Nephron (organoid): ENCODE data around the gene EPHB2.

ENCODE experiments used
- H3K27ac Mint-ChIP-seq, 3 experiments: 2 replicates each; pipeline ENCODE4 v1.8.0; 2020; ENCODE audit warnings: mixed read lengths in 3 of 3, mild to moderate bottlenecking in 2 of 3, moderate library complexity in 1 of 3
- H3K27me3 Mint-ChIP-seq: 2 replicates; pipeline ENCODE4 v1.8.0; 2021; ENCODE audit warnings: low read depth, mild to moderate bottlenecking, moderate library complexity, mixed read lengths
- H3K36me3 Mint-ChIP-seq: 2 replicates; pipeline ENCODE4 v1.8.0; 2020; ENCODE audit warnings: low read depth, mixed read lengths
- H3K4me1 Mint-ChIP-seq: 2 replicates; pipeline ENCODE4 v1.8.0; 2020; ENCODE audit warnings: mixed read lengths
- H3K4me3 Mint-ChIP-seq, 3 experiments: 2 replicates each; pipeline ENCODE4 v1.8.0; 2020; ENCODE audit warnings: mild to moderate bottlenecking in 3 of 3, mixed read lengths in 3 of 3, moderate library complexity in 2 of 3
- H3K9me3 Mint-ChIP-seq: 2 replicates; pipeline ENCODE4 v1.8.0; 2020; ENCODE audit warnings: mixed read lengths
- TF ChIP-seq, protein P1 (sequence below), 3 experiments: fragments of 200-600 bp; sonication (generic); IDR thresholded peaks; one replicate each; pipeline ENCODE4 v1.5.0; 2021; ENCODE audit warnings: antibody characterized with exemption in 3 of 3; ENCODE audit not compliant: unreplicated experiment in 3 of 3

Gene EPHB2

DNA sequence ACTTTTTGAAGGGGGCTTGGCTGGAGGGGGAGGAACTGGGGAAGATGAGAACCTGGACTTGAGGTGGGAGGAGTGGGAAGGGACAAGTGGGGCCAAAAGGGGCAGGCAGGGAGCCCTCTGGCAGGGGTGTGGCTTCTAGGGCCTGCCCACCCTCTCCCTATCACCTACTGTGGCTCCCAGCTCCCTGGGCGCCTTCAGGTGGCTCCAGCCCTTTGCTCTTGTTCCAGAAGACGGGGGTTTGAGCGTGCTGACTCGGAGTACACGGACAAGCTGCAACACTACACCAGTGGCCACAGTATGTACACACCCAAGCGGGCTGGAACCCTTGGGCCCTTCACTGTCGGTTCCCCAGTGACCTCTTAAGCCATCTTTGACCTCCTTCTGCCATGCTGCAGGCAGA is 185.5 kb downstream of the EPHB2 start:
- TF ChIP-seq, protein P1, sequence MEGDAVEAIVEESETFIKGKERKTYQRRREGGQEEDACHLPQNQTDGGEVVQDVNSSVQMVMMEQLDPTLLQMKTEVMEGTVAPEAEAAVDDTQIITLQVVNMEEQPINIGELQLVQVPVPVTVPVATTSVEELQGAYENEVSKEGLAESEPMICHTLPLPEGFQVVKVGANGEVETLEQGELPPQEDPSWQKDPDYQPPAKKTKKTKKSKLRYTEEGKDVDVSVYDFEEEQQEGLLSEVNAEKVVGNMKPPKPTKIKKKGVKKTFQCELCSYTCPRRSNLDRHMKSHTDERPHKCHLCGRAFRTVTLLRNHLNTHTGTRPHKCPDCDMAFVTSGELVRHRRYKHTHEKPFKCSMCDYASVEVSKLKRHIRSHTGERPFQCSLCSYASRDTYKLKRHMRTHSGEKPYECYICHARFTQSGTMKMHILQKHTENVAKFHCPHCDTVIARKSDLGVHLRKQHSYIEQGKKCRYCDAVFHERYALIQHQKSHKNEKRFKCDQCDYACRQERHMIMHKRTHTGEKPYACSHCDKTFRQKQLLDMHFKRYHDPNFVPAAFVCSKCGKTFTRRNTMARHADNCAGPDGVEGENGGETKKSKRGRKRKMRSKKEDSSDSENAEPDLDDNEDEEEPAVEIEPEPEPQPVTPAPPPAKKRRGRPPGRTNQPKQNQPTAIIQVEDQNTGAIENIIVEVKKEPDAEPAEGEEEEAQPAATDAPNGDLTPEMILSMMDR (IDR thresholded peaks at IDR 0.05; ENCODE audit: unreplicated experiment in 3 of 3): no peak
- H3K36me3 Mint-ChIP-seq: peaks cover 36% of the 10 kb centered on the region
- peaks cover 6% of the 10 kb centered on the region for H3K27me3 Mint-ChIP-seq
- H3K9me3 Mint-ChIP-seq: no peaks in the 10 kb centered on the region
- H3K27ac Mint-ChIP-seq: no peak overlapping the region
- no peaks in the 10 kb centered on the region for H3K4me1 Mint-ChIP-seq
- H3K4me3 Mint-ChIP-seq: no peak overlapping the region

DNA sequence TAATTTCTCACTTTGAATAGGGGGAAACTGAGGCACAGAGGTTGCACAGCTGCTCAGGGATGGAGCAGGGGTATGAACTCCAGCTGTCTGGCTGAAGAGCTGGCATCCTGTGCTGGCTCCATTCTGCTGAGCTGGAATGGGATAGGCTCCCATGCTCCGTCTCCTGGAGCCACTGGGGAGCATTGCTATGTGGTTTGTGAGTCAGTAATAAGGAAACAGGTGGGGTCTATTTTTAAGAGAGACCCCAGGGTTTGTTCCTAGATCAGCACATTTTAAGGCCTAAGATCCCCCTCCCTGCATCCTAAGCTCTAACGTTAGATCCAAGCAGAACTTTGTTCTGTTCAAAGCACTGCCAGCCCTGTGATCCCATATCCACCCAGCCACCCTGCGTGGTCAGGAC is 189.8 kb downstream of the EPHB2 start:
- Mint-ChIP-seq H3K9me3 (no peaks in the 10 kb centered on the region), H3K27me3 (peaks cover 6% of the 10 kb centered on the region), H3K4me1 (no peaks in the 10 kb centered on the region), H3K27ac (no peak overlapping the region), H3K4me3 (no peak overlapping the region), H3K36me3 (peaks cover 4% of the 10 kb centered on the region)
- TF ChIP-seq, protein P1 (IDR thresholded peaks at IDR 0.05; ENCODE audit: unreplicated experiment in 3 of 3): no peak

DNA sequence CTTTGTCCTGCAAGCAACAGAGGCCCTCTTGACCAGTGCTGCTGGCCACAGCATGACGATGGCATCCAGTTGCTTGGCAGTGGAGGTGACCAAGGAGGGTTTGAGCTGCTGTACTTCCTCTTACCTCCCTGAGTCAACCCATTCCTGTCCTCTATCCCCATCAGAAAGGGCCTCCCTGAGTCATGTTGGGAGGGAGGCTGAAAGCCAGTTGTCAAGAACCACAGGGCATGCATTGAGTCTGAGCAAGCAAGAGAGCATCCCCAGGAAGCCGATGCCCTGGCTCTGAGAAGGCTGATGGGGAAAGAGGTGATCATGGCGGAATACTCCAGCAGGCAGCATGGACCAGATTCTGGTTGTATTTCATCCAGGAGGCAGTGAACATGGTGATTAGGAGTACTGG is 192.5 kb downstream of the EPHB2 start:
- H3K36me3 Mint-ChIP-seq: peaks cover 15% of the 10 kb centered on the region

DNA sequence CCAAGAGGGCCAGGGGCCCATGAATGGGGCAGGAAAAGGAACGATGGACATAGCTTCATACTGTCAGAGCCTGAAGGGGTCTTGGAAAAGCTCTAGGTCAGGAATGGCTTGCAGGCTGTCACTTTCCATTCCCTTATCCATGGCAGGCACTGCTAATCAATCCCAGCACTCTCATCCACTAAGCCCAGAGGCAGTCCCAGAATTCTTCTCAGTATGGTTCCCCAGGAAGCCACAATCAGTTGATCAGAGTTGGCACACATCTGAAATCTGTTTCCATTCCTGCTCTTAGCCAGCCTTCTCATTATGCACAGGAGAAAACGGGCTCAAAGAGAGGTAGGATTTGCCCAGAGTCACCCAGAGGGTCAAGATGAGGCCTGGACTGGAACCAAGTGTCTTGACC is 196.3 kb downstream of the EPHB2 start:
- Mint-ChIP-seq H3K9me3 (no peaks in the 10 kb centered on the region), H3K36me3 (peaks cover 22% of the 10 kb centered on the region), H3K4me3 (no peak overlapping the region), H3K27me3 (no peaks in the 10 kb centered on the region), H3K27ac (no peak overlapping the region), H3K4me1 (peaks cover 9% of the 10 kb centered on the region)
- TF ChIP-seq, protein P1 (IDR thresholded peaks at IDR 0.05; ENCODE audit: unreplicated experiment in 3 of 3): no peak

More for the DNA sequence above, 192.5 kb downstream of the EPHB2 start:
- no peak overlapping the region for H3K4me3 Mint-ChIP-seq
- TF ChIP-seq, protein P1 (IDR thresholded peaks at IDR 0.05; ENCODE audit: unreplicated experiment in 3 of 3): no peak
- H3K27me3 Mint-ChIP-seq: peaks cover 6% of the 10 kb centered on the region
- H3K9me3 Mint-ChIP-seq: no peaks in the 10 kb centered on the region
- H3K27ac Mint-ChIP-seq: no peak overlapping the region
- peaks cover 2% of the 10 kb centered on the region for H3K4me1 Mint-ChIP-seq

DNA sequence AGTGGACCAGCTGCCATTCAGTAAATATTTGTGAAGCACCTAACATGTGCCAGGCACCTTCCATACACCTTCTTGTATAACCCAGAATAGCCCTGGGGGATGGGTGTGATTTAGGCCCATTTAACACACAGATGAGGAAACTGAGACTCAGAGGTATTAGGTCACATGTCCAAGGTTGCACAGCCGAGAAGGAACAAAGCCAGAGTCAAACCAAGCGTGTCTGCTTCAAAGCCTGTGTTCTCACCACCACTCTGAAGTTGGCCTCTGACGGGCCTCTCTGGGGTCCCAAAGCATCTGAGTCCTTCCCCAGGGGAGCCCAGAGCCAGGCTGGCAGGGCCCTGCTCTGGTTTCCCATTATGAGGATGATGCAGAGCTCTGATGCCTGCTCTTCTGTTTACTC is 196.9 kb downstream of the EPHB2 start:
- Mint-ChIP-seq H3K4me1 (peaks cover 9% of the 10 kb centered on the region), H3K27me3 (no peaks in the 10 kb centered on the region), H3K36me3 (peaks cover 22% of the 10 kb centered on the region), H3K27ac (no peak overlapping the region), H3K9me3 (no peaks in the 10 kb centered on the region), H3K4me3 (no peak overlapping the region)
- TF ChIP-seq, protein P1 (IDR thresholded peaks at IDR 0.05; ENCODE audit: unreplicated experiment in 3 of 3): no peak

DNA sequence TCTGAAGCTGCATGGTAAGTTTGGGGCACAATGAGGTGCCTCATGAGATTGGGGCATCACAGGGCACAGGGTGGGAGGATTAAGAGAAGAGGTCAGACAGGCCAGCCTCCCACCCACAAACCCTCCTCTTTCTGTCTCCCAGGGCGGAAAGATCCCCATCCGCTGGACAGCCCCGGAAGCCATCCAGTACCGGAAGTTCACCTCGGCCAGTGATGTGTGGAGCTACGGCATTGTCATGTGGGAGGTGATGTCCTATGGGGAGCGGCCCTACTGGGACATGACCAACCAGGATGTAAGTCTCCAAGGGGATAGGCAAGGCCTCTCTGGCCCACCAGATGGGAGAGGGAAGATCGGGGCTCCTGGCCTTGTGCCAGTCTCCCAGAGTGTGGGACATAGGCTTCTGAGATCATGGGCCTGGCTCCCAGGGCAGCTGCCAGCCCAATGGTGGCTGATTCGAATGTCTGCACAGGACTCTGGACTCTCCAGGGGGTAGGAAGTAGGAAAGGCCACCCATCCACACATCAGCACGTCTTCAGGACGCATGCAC is 198.3 kb downstream of the EPHB2 start:
- H3K4me3 Mint-ChIP-seq: no peak overlapping the region
- H3K36me3 Mint-ChIP-seq: peaks cover 28% of the 10 kb centered on the region
- H3K4me1 Mint-ChIP-seq: peaks cover 16% of the 10 kb centered on the region
- TF ChIP-seq, protein P1 (IDR thresholded peaks at IDR 0.05; ENCODE audit: unreplicated experiment in 3 of 3): no peak
- H3K27me3 Mint-ChIP-seq: peaks cover 8% of the 10 kb centered on the region
- H3K9me3 Mint-ChIP-seq: no peaks in the 10 kb centered on the region
- H3K27ac Mint-ChIP-seq: no peak overlapping the region
